Left lung (tissue), 10 donors: ENCODE measurements around the gene TESK2. TPM values are rescaled to one million over a fixed set of nuclear protein-coding genes. Genes with fewer than 3 reads are reported as not detected.

Source experiments
- ATAC-seq: fragments of 200-7000 bp; cut with Tn5 transposase; one replicate; pipeline ENCODE4 v1.9.1; 2020; ENCODE audit warnings: moderate library complexity
- DNase-seq, 4 donors: peaks; one replicate each; pipeline ENCODE4 v3.0.0-alpha.2; 2013 to 2020
- H3K27ac ChIP-seq, 2 donors: fragments of 200-600 bp; sonication (generic) in 1 of 2; one replicate each; pipeline versions ENCODE4 v1.5.0 to v1.8.0; 2020 to 2021
- H3K27me3 ChIP-seq, 2 donors: fragments of 200-600 bp; sonication (generic) in 1 of 2; one replicate each; pipeline versions ENCODE4 v1.5.0 to v1.8.0; 2020 to 2021
- H3K36me3 ChIP-seq, 2 donors: fragments of 200-600 bp; sonication (generic) in 1 of 2; one replicate each; pipeline versions ENCODE4 v1.5.0 to v1.8.0; 2020 to 2021
- H3K4me1 ChIP-seq, 2 donors: fragments of 200-600 bp; one replicate each; pipeline ENCODE4 v1.8.0; 2021
- H3K4me3 ChIP-seq, 2 donors: fragments of 200-600 bp; sonication (generic) in 1 of 2; one replicate each; pipeline versions ENCODE4 v1.5.0 to v1.8.0; 2020 to 2021; ENCODE audit warnings: mild to moderate bottlenecking in 1 of 2
- H3K9me3 ChIP-seq, 2 donors: fragments of 200-600 bp; sonication (generic) in 1 of 2; one replicate each; pipeline versions ENCODE4 v1.5.0 to v1.8.0; 2020 to 2021
- intact Hi-C, 2 donors: fragments of 100-400 bp; cut with DNase I; formaldehyde crosslinking; loops; one replicate each; pipeline versions ENCODE4 v1.11.2 to v1.14.2; 2022
- polyA plus RNA-seq, 6 donors: library from polyadenylated mRNA; unstranded; fragments of 120-200 nt; gene quantifications; one replicate each; pipeline ENCODE4 v1.2.1, GENCODE V29; 2013; ENCODE audit not compliant: insufficient read length in 6 of 6
- total RNA-seq, 2 donors: library from RNA; stranded (reverse); fragmentation: NEBNext Ultra II Directional; extraction: Animal tissue kit (Norgen Biotek cat#: 25700); gene quantifications; one replicate each; pipeline ENCODE4 v1.2.1, GENCODE V29; 2021
- TF ChIP-seq, protein P1 (sequence below), 2 donors: fragments of 200-600 bp; sonication (generic) in 1 of 2; IDR thresholded peaks; one replicate each; pipeline versions ENCODE4 v1.5.0 to v1.8.0; 2021; ENCODE audit warnings: antibody characterized with exemption in 2 of 2
- donor health status: DM: no; HTN: yes; CAD: no.
- donor health status: DM: no; HTN: no; CAD: no.

Gene TESK2
- total and polyA plus RNA-seq, 8 donors: 4.3 to 12.5 (median 9.2) TPM

DNA sequence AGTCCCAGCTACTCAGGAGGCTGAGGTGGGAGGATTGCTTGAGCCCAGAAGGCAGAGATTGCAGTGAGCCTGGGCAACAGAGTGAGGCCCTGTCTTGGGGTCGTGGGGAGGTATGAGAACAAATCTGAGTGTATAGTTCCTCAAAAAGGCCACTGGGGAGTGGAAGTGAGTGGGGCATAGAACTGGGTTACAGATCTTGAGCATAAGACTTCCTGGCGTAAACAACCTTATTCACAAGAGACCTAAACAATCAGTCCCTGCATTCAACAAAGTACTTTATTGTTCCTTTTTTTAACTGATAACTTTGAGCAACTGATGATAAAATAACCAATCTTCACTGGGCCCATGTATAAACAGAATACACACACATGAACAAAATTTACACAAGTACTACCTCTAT is 78.1 kb downstream of the TESK2 start:
- TF ChIP-seq, protein P1, sequence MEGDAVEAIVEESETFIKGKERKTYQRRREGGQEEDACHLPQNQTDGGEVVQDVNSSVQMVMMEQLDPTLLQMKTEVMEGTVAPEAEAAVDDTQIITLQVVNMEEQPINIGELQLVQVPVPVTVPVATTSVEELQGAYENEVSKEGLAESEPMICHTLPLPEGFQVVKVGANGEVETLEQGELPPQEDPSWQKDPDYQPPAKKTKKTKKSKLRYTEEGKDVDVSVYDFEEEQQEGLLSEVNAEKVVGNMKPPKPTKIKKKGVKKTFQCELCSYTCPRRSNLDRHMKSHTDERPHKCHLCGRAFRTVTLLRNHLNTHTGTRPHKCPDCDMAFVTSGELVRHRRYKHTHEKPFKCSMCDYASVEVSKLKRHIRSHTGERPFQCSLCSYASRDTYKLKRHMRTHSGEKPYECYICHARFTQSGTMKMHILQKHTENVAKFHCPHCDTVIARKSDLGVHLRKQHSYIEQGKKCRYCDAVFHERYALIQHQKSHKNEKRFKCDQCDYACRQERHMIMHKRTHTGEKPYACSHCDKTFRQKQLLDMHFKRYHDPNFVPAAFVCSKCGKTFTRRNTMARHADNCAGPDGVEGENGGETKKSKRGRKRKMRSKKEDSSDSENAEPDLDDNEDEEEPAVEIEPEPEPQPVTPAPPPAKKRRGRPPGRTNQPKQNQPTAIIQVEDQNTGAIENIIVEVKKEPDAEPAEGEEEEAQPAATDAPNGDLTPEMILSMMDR (IDR thresholded peaks at IDR 0.05): no peak
- peaks cover 0 to 19% of the 10 kb centered on the region in 2 donors for H3K4me1 ChIP-seq
- DNase-seq (no peak), ATAC-seq (no peak)
- H3K36me3 ChIP-seq: no peaks in the 10 kb centered on the region
- no peak overlapping the region for H3K4me3 ChIP-seq
- no peaks in the 10 kb centered on the region for H3K27me3 ChIP-seq
- H3K27ac ChIP-seq: no peak overlapping the region
- intact Hi-C loops: no loop called here
- no peaks in the 10 kb centered on the region for H3K9me3 ChIP-seq

DNA sequence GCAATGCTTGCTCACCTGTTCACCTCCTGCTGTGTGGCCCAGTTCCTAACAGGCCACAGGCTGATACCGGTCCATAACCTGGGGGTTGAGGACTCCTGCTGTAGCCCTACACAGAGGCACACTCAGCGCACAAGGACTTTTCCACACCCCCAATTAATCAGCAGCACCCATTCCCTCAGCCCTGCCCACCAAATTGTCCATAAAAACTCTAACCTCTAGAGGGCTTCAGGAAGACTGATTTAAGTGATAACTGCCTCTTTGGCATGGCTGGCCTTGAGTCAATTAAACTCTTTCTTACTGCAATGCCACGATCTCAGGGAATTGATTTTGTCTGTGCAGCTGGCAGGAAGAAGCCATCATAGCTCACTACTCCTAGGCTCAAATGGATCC is 79.5 kb downstream of the TESK2 start:
- no peaks in the 10 kb centered on the region for H3K9me3 ChIP-seq
- H3K4me1 ChIP-seq: peaks cover 0 to 23% of the 10 kb centered on the region in 2 donors
- intact Hi-C loops: no loop called here
- H3K27me3 ChIP-seq: no peaks in the 10 kb centered on the region
- TF ChIP-seq, protein P1 (IDR thresholded peaks at IDR 0.05): no peak
- H3K27ac ChIP-seq: no peak overlapping the region
- no peak overlapping the region for H3K4me3 ChIP-seq
- H3K36me3 ChIP-seq: no peaks in the 10 kb centered on the region
- DNase-seq (no peak), ATAC-seq (no peak)

DNA sequence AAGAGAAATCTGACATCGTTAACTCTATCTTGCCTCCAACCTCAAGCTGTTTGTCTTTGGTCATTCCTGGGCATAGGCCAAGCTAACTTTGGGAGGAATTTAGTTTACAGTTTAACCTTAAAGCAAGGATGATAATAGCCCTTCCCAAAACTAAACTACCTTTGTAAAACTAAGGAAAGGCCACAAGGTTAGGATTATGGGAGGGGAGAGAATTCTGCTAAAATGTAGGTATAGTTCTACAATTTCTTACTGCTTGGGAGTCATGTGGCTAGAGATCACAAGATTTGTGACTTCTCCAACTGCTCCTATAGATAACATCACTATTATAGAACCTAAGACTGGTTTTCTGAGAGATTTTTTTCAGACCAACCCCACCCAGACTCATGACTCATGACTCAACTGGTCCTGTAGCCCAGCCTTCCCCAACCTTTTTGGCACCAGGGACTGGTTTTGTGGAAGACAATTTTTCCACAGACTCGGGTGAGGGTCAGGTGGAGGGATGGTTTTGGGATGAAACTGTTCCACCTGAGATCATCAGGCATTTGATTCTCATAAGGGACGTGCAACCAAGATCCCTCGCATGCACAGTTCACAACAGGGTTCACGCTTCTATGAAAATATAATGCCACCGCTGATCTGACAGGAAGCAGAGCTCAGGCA is 80.0 kb downstream of the TESK2 start:
- Histone ChIP-seq H3K27ac (no peak overlapping the region), H3K4me1 (peaks cover 0 to 23% of the 10 kb centered on the region in 2 donors), H3K27me3 (no peaks in the 10 kb centered on the region), H3K4me3 (no peak overlapping the region), H3K9me3 (no peaks in the 10 kb centered on the region), H3K36me3 (no peaks in the 10 kb centered on the region)
- intact Hi-C loops: no loop called here
- DNase-seq (no peak), ATAC-seq (no peak)
- TF ChIP-seq, protein P1 (IDR thresholded peaks at IDR 0.05): no peak

DNA sequence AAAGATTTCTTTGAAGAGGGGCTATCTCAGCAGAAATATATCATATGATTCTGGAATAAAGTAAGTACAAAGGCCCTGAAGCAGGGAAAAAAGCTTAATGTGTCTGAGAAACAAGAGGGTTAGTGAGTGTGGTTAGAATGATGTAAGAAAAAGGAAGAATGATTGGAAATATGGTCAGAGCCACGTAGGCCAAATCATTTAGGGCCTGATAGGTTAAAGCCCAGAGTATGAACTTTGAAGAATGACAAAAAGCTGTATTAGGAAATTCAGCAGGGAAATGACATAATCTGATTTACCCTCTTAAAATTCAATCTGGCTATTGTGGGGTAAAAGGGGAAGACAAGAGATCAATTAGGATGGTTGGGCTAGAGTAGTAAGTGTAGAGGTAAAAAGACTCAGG is 81.7 kb downstream of the TESK2 start:
- Histone ChIP-seq H3K4me1 (peaks cover 0 to 23% of the 10 kb centered on the region in 2 donors), H3K36me3 (no peaks in the 10 kb centered on the region), H3K4me3 (no peak overlapping the region), H3K27me3 (no peaks in the 10 kb centered on the region), H3K27ac (no peak overlapping the region), H3K9me3 (no peaks in the 10 kb centered on the region)
- ATAC-seq: no peak
- no peak for DNase-seq
- intact Hi-C loops: no loop called here
- TF ChIP-seq, protein P1 (IDR thresholded peaks at IDR 0.05): no peak

DNA sequence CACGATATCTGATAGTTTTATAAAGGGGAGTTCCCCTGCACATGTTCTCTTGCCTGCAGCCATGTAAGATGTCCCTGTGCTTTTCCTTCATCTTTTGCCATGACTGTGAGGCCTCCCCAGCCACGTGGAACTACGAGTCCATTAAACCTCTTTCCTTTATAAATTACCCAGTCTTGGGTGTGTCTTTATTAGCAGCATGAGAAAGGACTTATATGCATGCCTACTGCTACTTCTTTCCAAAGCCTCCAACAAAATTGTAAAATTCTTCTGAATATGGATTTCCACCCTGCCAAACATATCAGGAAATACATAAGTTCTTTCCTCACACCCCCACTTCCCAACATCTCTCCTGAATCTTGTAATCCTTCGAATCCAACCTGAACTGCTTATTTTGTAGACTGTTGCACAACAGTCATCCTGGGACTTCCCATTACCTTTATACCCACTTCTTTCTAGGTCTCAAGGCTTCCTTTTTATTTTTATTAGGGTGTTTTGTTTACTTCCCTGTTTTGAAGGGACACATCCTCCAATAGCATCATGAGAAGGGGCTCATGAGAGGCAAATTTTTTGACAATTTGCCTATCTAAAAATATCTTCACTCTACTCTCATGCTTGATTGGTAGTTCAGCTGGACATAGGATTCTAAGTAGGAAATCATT is 83.2 kb downstream of the TESK2 start:
- ATAC-seq: no peak
- H3K27me3 ChIP-seq: no peaks in the 10 kb centered on the region
- intact Hi-C loops: no loop called here

More for the DNA sequence above, 83.2 kb downstream of the TESK2 start:
- Histone ChIP-seq H3K36me3 (no peaks in the 10 kb centered on the region), H3K9me3 (no peaks in the 10 kb centered on the region), H3K4me1 (peaks cover 0 to 18% of the 10 kb centered on the region in 2 donors), H3K4me3 (no peak overlapping the region), H3K27ac (no peak overlapping the region)
- TF ChIP-seq, protein P1 (IDR thresholded peaks at IDR 0.05): no peak
- DNase-seq: no peak
